ENCODE data around the gene PIP5KL1. TPM values are rescaled to one million over a fixed set of nuclear protein-coding genes. Genes with fewer than 3 reads are reported as not detected.
A peak's percentile ranks its signal among the peaks of the same experiment; 100 is the strongest.

The PIP5KL1 gene
- total and polyA plus RNA-seq, 2 experiments from 2014 or later: 13.4 to 19.5 TPM

DNA sequence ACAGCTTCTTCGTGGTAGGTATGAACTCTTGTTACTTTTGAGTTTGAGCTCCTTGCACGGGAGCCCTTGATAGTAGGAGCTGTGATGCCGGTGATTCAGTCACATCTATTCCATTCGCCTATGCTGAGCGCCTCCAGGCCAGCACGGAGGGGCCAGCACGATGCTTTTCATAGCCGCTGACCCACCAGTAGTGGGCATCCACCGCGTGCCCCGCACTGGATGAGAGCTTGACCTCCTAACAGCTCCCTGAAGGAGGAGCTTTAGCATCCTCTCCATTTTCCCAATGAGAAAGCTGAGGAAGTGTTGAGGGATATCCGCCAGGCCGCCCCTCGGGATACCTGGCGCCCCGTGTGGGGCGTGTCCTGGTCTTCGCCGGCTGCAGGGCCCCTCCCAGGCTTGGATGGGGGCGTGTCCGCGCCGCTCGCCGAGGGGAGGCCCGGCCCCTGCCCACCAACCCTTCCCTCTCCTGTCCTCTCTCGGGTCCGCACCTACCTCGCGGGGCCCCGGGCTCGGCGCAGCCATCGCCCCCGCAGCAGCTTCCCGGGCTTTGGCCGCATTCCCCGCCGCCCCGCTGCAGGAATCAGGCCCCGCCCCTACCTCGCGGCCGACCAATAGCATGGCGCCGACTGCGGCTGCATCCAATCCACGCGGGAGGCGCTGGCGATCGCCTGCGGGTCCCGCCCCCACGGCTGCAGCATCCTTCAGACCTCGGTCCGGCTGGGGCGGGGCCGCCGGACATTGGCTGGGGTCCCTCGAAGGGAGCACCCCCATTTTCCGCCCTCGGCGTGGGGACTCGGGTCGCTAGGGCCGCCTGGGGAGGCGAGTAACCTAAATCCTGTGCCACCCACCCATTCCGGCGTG is at the start of gene PIP5KL1 (continued):
- TF ChIP-seq CREB1 (CRISPR knock-in tag; IDR thresholded peaks at IDR 0.05; ENCODE audit: low read depth): no peak

DNA sequence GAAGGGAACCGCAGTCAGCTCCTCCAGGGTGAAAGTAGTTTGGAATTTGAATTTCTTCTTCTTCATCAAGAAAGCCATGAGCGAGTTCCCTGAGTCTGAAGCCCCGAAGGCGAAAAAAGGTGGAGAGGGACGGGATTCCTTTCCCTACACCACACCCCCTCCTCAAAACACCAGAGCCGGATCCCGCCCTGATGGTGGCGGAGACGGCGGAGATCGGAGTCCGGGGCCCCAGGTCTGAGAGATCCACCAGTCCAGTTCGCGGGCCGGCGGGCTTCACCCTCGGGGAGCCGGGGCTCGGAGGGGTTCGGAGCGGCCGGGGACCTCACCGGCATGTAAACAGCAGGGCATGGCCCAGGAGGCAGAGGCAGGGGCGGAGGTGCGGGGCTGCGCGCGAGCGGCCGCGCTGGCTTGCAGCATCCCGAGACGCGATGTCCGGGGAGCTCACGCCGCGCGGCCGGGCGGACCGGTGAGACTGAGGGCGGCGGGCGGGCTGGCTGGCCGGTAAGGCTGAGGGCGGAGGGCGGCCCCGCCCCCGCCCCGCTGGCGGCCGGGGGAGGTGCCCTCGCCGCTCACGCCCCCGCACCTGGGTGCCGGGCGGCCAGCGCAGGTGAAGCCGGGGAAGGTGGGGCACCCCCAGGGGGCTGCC is 49.6 kb upstream of the PIP5KL1 start:
- Mint-ChIP-seq H3K27me3 (ENCODE audit: insufficient read depth, low read depth, poor library complexity) (peaks cover 20% of the 10 kb centered on the region), H3K36me3 (ENCODE audit: low read depth) (peaks cover 4% of the 10 kb centered on the region; the same call in 1 of the 3 replicates), H3K9me3 (no peaks in the 10 kb centered on the region), H3K4me3 (peak overlapping the region; percentile 96), H3K27ac (peak overlapping the region; percentile 66), H3K4me1 (peaks cover 64% of the 10 kb centered on the region)
- no peak overlapping the region for H2AFZ ChIP-seq
- ATAC-seq: peak; percentile 14
- H4K20me1 ChIP-seq (replicated peaks; ENCODE audit: insufficient read depth): peaks cover 29% of the 10 kb centered on the region
- H3K27ac ChIP-seq (ENCODE audit: low read depth): 0 out of 2 replicates have a peak overlapping the region, but pooled peaks have one; percentile 92
- H3K36me3 ChIP-seq (ENCODE audit: insufficient read depth): no peaks in the 10 kb centered on the region
- peak overlapping the region; percentile 99 for H3K4me2 ChIP-seq
- H3K4me1 ChIP-seq (ENCODE audit: insufficient read depth): peaks cover 31% of the 10 kb centered on the region
- H3F3A ChIP-seq (replicated peaks; ENCODE audit: low read depth): peaks cover 18% of the 10 kb centered on the region
- H3K27me3 ChIP-seq (ENCODE audit: insufficient read depth): no peaks in the 10 kb centered on the region
- DNase-seq (ENCODE audit: low spot score): peak; percentile 69
- peaks cover 50% of the 10 kb centered on the region for H3K79me2 ChIP-seq (replicated peaks; ENCODE audit: insufficient read depth)
- TF ChIP-seq, protein P1, sequence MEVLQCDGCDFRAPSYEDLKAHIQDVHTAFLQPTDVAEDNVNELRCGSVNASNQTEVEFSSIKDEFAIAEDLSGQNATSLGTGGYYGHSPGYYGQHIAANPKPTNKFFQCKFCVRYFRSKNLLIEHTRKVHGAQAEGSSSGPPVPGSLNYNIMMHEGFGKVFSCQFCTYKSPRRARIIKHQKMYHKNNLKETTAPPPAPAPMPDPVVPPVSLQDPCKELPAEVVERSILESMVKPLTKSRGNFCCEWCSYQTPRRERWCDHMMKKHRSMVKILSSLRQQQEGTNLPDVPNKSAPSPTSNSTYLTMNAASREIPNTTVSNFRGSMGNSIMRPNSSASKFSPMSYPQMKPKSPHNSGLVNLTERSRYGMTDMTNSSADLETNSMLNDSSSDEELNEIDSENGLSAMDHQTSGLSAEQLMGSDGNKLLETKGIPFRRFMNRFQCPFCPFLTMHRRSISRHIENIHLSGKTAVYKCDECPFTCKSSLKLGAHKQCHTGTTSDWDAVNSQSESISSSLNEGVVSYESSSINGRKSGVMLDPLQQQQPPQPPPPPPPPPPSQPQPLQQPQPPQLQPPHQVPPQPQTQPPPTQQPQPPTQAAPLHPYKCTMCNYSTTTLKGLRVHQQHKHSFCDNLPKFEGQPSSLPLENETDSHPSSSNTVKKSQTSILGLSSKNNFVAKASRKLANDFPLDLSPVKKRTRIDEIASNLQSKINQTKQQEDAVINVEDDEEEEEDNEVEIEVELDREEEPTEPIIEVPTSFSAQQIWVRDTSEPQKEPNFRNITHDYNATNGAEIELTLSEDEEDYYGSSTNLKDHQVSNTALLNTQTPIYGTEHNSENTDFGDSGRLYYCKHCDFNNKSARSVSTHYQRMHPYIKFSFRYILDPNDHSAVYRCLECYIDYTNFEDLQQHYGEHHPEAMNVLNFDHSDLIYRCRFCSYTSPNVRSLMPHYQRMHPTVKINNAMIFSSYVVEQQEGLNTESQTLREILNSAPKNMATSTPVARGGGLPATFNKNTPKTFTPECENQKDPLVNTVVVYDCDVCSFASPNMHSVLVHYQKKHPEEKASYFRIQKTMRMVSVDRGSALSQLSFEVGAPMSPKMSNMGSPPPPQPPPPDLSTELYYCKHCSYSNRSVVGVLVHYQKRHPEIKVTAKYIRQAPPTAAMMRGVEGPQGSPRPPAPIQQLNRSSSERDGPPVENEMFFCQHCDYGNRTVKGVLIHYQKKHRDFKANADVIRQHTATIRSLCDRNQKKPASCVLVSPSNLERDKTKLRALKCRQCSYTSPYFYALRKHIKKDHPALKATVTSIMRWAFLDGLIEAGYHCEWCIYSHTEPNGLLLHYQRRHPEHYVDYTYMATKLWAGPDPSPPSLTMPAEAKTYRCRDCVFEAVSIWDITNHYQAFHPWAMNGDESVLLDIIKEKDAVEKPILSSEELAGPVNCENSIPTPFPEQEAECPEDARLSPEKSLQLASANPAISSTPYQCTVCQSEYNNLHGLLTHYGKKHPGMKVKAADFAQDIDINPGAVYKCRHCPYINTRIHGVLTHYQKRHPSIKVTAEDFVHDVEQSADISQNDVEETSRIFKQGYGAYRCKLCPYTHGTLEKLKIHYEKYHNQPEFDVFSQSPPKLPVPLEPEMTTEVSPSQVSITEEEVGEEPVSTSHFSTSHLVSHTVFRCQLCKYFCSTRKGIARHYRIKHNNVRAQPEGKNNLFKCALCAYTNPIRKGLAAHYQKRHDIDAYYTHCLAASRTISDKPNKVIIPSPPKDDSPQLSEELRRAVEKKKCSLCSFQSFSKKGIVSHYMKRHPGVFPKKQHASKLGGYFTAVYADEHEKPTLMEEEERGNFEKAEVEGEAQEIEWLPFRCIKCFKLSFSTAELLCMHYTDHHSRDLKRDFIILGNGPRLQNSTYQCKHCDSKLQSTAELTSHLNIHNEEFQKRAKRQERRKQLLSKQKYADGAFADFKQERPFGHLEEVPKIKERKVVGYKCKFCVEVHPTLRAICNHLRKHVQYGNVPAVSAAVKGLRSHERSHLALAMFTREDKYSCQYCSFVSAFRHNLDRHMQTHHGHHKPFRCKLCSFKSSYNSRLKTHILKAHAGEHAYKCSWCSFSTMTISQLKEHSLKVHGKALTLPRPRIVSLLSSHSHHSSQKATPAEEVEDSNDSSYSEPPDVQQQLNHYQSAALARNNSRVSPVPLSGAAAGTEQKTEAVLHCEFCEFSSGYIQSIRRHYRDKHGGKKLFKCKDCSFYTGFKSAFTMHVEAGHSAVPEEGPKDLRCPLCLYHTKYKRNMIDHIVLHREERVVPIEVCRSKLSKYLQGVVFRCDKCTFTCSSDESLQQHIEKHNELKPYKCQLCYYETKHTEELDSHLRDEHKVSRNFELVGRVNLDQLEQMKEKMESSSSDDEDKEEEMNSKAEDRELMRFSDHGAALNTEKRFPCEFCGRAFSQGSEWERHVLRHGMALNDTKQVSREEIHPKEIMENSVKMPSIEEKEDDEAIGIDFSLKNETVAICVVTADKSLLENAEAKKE (CRISPR knock-in tag; IDR thresholded peaks at IDR 0.05): no peak
- TF ChIP-seq POLR2AphosphoS5 (IDR thresholded peaks at IDR 0.05; ENCODE audit: low read depth): peak; percentile 19; the same call in 1 of the 2 replicates
- peak overlapping the region; percentile 98 for H3K4me3 ChIP-seq
- no peaks in the 10 kb centered on the region for H3K9me2 ChIP-seq (ENCODE audit: insufficient read depth)
